Islet of Langerhans (tissue), 1 donor: Measurements from ENCODE around the gene KLF16.
A peak's percentile ranks its signal among the peaks of the same experiment; 100 is the strongest.
"Not testable (repeated sequence)": the region's sequence is repeated elsewhere in the genome, so short reads cannot be mapped to it uniquely, and the experiment has no call there.

Experiments used
- FAIRE-seq: peaks from one replicate; lab custom pipeline; 2011; peaks lifted over from hg19 to GRCh38; lab: Jason Lieb, UNC

KLF16 gene

GRCh38 chr19:1863328-1863637, at the start of gene KLF16:
KLF16 (minus strand) TSS chr19:1863579; CDS start chr19:1863497, 82 bp downstream.
- no peak for FAIRE-seq

GRCh38 chr19:1912760-1913505, 49.6 kb upstream of the KLF16 start:
- FAIRE-seq: no peak

GRCh38 chr19:1911995-1912394, 48.6 kb upstream of the KLF16 start:
- no peak for FAIRE-seq

- no peak for FAIRE-seq
Observed at GRCh38 chr19:1911098-1911497, 47.7 kb upstream of the KLF16 start.

- no peak for FAIRE-seq
Observed at GRCh38 chr19:1910177-1910576, 46.8 kb upstream of the KLF16 start.

- no peak for FAIRE-seq
Observed at GRCh38 chr19:1909761-1910080, 46.3 kb upstream of the KLF16 start.

GRCh38 chr19:1908364-1908678, 44.9 kb upstream of the KLF16 start:
- FAIRE-seq: no peak

- no peak for FAIRE-seq
Observed at GRCh38 chr19:1907563-1908363, 44.4 kb upstream of the KLF16 start.

- FAIRE-seq: no peak
Observed at GRCh38 chr19:1906985-1907562, 43.7 kb upstream of the KLF16 start.

GRCh38 chr19:1905863-1906375, 42.5 kb upstream of the KLF16 start:
- no peak for FAIRE-seq

- no peak for FAIRE-seq
Observed at GRCh38 chr19:1905110-1905862, 41.9 kb upstream of the KLF16 start, which contains the start of the genes ADAT3 and SCAMP4. ADAT3 (plus strand) TSS chr19:1905399; CDS start chr19:1912048, 6,649 bp downstream. SCAMP4 (plus strand) TSS chr19:1905399; CDS start chr19:1915020, 9,621 bp downstream.

- no peak for FAIRE-seq
Observed at GRCh38 chr19:1904860-1905109, 41.4 kb upstream of the KLF16 start.

- no peak for FAIRE-seq
Observed at GRCh38 chr19:1902923-1903322, 39.5 kb upstream of the KLF16 start.

GRCh38 chr19:1901940-1902404, 38.6 kb upstream of the KLF16 start:
- FAIRE-seq: no peak

- FAIRE-seq: no peak
Observed at GRCh38 chr19:1896508-1896907, 33.1 kb upstream of the KLF16 start.

GRCh38 chr19:1893791-1894190, 30.4 kb upstream of the KLF16 start:
- FAIRE-seq: no peak

GRCh38 chr19:1889907-1890306, 26.5 kb upstream of the KLF16 start:
- FAIRE-seq: no peak

- FAIRE-seq: no peak
Observed at GRCh38 chr19:1888385-1888784, 25.0 kb upstream of the KLF16 start.

GRCh38 chr19:1886360-1886759, 23.0 kb upstream of the KLF16 start:
- not testable (repeated sequence) for FAIRE-seq

- peak; percentile 36 for FAIRE-seq
Observed at GRCh38 chr19:1885398-1886119, 22.2 kb upstream of the KLF16 start, which contains the start of gene ABHD17A. ABHD17A (minus strand) TSS chr19:1885496; CDS start chr19:1881566, 3,930 bp downstream.

- no peak for FAIRE-seq
Observed at GRCh38 chr19:1884719-1885334, 21.4 kb upstream of the KLF16 start.
